GM19193 (cell line): ENCODE data around the gene RCAN2.

ENCODE experiments used
- POLR2A ChIP-seq: IDR thresholded peaks from 4 replicates; pipeline ENCODE4 v1.6.1; 2011; ENCODE audit not compliant: insufficient read depth, insufficient read length; ENCODE audit errors: extremely low read depth

The RCAN2 gene

DNA sequence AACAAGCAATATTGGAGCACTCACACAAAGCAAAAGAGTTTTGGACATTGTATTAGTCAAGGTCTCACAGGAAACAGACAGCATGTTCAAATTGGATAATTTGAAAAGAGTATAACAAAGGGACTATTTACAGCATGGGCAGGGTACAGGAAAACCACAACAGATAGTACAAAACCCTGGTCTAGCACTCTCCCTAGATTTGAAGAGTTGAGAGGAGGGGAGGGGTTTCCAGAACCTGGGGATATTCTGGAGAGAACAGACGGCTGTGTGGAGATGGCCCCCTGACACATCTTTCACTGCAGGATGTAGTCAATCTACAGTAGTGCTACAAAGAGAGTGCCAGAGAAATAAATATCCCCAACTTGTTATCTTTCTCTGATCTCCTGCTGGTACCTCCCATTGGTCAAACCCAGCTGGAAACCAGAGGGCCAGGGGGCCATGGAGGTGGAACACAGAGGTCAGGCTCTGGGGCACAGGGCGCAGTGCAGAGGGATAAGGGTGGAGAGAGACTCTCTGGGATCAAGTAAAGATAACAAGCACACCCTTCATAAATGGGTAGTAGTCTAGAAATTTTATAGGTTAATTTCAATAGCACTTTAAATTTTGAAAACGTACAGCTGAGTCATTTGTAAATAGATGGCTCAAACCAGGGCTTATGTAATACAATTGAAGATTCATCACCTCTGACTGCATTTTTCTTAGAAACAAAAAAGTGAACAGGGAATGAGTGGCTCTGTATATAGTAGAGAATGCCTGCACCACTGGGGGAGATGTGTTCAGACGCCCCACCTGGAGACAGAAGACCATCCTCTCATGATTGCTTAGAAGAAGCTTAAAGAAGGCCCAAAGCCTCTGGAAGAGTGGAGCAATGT lies 25.7 kb downstream of the RCAN2 start:
- TF ChIP-seq POLR2A: no peak

DNA sequence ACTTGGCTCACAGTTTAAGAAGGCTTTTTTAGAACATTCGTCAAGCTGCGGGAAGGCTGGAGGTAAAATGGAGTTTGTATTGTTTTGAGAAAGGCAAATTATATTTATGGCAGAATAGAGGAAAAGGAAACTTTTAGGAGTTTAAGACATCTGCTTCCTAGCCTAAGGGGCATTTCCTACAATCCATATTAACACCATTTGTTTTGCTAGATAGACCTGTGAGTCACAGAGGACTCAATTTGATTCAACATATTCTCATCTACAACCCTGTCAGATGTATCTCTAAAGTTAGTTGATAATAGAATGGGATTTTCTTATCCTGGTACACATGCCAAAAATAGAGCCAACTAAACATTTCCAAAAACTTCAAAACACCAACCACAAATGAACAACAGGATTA lies 35.0 kb downstream of the RCAN2 start:
- no peak for TF ChIP-seq POLR2A

DNA sequence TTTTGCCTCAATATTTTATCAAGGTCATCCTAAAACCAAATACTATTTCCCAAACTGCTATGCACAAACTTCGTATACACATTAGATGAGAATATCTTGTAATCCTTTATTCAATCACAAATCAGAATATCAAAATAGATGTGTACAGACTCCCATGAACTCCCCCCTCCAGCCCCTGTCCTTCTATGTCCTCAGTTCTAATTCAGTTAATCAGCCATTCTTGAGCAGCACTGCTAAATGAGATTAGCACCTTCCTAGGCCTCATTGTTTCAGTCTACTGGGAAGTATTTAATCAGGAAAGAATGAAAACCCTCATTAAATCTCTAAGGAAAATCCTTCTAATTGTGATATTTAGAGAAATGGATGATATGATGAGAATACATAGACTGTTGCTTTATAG lies 36.6 kb downstream of the RCAN2 start:
- no peak for TF ChIP-seq POLR2A

DNA sequence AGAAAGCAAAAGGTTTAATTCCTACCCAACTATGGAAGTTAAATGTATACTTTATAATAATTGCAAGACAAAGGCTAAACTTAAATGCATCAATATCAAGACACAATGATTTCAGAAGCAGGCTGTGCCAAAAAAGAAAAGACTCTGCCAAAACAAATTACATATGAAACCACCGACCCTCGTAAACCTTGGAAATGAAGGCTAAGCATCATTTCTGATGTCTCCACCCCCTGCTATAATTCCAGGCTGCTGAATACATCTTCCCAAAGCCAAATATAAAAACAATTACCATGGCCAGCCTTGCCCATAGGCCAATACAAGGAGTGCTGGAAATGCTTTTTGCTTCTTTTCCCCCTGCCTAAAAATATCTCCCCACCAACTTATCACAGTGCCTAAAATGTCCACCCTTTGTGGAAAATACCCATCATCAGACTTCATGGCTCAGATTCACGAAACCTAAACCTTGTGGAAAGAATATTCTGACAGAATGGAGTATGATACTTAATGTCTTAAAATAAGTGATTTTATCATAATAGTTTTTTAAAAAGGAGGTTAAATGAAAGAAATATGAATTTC lies 37.4 kb downstream of the RCAN2 start:
- no peak for TF ChIP-seq POLR2A

DNA sequence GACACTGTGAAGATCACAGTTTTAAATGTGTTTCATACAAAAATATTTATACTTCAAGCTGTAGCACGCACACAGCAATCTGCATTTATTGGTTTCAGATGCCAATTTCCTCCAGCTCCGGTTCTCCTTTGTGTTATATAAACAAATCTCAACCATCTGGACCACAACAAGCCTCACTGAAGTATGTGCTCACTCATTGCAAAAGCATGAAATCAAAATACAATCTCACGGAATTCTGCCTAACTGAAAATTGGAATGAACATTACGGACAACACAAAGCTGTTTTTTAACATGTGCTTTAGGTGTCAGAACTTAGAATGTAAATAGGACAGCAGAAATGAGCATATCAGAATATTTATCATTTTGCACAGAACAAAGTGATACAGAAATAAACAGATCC lies 38.0 kb downstream of the RCAN2 start:
- TF ChIP-seq POLR2A: no peak

DNA sequence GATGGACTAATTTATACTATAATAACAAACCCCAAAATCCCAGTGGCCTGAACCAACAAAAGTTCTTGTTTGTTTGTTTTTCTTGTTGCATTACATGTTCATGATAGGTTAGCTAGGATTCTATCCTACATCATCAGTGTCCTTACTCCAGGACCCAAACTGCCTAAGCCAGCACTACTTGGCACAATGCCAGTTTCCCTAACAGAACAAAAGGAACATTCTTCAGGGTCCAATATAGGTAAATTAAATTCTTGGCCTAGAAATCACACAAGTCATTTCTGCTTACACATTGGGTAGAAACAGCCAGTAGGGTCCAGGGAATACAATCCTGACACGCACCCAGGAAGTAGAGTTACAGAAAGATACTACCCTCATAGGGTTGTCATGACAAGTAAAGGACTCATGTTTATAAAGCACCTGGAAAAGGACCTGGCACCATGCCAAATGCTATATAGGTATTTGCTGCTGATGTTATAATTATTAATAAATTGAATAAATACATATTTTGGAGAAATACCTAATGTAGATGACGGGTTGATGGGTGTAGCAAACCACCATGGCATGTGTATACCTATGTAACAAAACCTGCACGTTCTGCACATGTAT lies 38.8 kb downstream of the RCAN2 start:
- TF ChIP-seq POLR2A: no peak

DNA sequence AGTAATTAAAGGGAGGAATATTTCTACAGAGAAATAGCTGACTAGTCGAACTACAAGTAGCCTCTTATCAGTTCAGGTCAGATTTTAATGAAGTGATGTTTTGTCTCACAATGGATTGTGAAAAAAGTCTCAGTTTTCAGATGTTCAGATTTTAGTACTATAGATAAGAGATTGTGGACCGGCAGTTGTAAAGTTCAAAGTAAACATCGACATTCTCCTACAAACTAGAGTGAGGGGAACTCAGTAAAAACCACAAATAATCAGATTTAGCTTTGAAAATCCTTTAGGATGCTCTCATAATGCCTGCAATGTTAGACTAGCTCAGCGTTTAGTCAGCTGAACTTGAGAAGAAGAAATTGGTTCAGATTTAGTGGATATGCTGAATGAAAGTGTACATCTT lies 39.9 kb downstream of the RCAN2 start:
- no peak for TF ChIP-seq POLR2A

DNA sequence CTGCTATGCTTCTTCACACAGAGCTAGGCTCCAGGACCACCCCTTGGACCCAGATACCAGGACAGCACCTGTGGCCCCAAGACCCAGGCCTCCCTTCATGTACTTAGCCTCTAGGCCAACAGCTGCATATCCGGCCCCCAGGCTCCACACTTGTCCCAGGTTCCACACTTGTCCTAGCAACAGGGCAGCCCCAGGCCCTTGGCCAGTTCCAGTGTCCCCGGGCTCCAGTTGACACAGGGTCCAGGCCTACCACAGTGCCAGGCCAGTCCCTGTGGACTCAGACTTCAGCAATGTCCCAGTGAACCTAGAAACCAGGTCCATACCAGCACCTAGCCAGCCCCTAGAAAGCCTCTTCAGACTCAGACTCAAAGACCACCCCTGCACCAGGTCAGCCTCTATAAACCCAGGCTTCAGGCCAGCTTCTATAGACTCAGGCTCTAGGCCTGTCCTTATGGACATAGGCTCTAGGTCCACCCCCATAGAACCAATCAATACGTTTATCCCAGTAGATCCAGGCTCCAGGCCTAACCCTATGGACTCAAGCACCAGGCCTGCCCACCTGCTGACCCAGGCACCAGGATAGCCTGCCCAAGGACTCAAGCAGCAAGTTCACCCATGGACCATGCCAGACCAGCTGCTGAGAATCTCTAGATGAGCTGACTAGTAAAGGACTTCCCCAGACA lies 46.3 kb downstream of the RCAN2 start:
- TF ChIP-seq POLR2A: no peak

DNA sequence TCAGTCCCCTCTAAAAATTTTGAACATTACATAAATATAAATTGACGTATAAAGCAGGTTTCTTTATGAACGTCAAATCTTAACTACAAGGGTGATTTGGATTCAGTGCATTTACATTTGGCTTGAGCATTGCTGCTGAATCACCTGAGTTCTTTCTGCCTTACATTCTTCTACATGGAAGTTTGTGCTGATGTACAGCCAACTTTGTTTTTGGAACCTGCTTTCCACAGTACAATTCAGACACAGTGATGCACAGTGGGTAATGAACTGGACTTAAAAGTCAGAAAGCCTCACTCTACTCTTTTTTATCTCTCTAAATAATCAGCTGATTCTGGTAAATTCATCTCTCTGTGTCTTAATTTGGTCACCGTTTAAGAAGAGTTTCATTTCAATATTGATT lies 47.6 kb downstream of the RCAN2 start:
- TF ChIP-seq POLR2A: no peak

DNA sequence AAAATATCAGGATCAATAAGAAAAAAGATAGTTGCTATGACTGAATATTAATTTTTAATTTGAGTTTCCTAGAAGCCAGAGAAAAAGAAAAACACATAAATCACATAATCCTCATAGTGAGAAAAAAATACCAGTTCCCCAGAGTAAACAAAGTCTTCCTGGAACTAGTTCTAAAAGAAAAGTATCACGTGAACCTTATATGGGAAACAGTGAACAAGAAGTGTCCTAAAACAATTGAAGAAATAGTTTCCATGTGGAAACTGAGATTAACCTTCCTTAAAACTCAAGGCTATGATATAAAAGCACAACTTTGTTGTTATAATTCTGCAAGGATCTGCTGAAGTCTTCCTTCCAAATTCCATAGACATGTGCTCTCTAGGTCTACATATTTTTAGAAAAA lies 50.6 kb downstream of the RCAN2 start:
- TF ChIP-seq POLR2A: no peak

DNA sequence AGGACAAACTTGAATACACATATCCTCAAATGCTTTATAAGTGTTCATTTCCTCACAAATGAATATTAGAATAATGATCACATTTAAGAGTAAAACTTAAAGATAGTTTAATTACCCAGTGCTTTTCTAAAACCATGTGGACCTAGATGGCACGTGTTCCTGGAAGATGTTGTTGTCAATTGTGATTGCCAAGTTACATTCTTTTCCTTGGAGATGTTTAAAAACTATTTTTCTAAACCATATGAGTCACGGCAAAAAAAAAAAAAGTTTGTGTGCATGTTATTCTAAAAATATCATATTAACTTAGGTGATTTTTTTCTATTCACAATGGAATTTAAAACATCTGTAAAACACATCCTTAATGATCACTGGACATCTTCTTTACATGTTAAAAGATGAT lies 51.1 kb downstream of the RCAN2 start:
- TF ChIP-seq POLR2A: no peak

DNA sequence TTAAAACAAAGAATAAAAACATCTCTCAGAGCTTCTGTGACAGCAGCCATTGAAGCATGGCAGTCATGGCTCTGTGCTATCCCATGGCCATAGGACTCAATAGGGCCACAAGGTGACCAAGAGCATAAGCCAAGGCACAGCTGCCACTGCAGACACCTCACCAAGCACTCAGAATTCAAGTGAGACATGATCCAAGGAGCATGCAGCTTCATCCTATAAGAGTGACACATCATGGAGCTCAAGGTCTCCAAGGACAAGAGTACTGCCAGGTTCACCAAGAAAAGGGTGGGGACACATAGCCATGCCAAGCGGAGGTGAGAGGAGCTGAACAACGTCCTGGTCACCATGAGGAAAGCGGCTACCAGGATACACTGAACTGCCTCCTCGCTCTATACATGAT lies 53.0 kb downstream of the RCAN2 start:
- TF ChIP-seq POLR2A: no peak

DNA sequence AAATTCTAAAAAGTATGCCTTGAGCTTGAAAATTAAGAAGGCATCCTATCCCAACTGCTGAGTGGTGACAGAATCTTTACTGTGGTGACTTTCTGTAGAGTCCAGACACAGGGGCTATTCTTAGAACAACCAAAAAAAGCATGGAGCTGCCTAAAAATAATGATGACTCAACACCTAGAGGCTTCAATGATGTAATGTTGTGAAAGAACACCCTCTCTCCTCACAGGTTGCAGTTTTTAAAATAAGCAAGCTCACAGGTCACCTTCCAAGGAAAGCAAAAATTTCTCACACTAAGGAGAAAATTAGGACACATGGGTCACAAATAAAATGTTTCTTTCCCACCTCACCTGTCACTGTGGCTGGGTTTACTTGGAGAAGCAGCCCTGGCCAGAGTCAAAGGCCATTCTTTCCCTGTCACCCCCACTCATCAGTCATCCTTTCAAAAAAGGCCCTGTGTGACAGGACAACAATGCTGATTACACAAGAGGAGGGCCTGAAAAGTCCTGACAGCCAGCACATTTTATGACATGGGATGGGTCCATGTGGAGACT lies 53.5 kb downstream of the RCAN2 start:
- no peak for TF ChIP-seq POLR2A

DNA sequence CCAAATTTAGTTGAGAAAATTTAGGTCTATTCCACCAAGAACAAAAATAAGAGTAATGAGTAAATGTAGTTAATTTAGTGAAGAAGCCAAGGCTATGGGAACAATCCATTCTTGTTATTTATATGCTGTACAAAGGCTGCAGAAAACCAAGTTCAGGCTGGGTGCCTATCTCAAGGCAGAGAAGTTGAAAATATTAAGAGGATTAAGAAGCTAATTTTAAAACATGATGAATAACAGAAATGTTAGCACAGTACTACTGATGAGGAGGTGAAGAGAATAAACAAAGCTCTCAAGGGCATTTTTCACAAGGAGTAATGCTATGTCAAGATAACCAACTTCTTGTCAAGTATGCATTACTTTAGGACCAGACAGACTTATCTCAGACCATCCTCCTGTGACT lies 68.6 kb downstream of the RCAN2 start:
- TF ChIP-seq POLR2A: no peak

DNA sequence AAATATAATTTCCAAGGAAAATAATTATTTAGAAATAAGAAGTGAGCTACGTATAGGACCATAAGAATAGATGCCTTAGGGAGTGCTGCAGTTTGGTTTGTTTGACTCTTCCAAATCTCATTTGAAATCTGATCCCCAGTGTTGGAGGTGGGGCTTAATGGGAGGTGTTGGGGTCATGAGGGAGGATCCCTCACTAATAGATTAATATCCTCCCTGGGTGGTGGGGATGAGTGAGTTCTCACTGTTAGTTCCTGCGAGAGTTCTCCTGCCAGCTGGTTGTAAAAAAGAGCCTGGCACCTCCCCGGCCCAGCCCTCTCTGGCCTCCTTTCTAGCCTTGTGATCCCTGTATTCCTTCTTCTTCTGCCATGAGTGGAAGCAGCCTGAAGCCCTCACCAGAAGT lies 69.3 kb downstream of the RCAN2 start:
- TF ChIP-seq POLR2A: no peak
